D721Med (cell line): Measurements from ENCODE around the gene OSCAR.

Experiments
- DNase-seq: peaks from one replicate; pipeline ENCODE4 v3.0.0; 2011; ENCODE audit warnings: low spot score; ENCODE audit not compliant: insufficient read length
- FAIRE-seq: peaks from 2 replicates; lab custom pipeline; 2011; peaks lifted over from hg19 to GRCh38; lab: Jason Lieb, UNC
- CTCF ChIP-seq: IDR thresholded peaks from 2 replicates; pipeline ENCODE4 v1.5.1; 2012; ENCODE audit warnings: mild to moderate bottlenecking, control low read depth; ENCODE audit not compliant: insufficient read depth; ENCODE audit errors: missing control alignments

Gene OSCAR

GRCh38 chr19:54124393-54124792 lies 23.8 kb upstream of the OSCAR start:
- DNase-seq (no peak), FAIRE-seq (no peak)
- TF ChIP-seq CTCF, result no peak

- DNase-seq, result no peak
- no peak for FAIRE-seq
- no peak for TF ChIP-seq CTCF
Measured at GRCh38 chr19:54123682-54124081, 23.1 kb upstream of the OSCAR start.

DNA sequence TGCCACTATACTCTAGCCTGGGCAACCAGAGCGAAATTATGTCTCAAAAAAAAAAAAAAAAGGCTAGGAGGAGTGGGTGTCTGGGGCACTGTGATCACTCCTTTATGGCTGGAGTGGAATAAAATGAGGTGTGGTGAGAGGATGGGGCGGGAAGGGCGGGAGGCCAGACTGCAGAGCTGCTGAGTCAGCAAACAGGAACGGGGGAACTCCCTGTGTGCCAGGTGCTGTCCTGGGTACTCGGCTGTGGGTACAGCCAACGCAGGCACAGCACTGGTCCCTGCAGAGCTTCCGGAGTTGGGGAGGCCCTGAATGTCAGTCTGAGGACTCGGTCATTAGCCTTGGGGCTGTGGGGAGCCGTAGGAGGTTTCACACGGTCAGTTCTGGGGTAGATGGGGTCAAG lies 20.7 kb upstream of the OSCAR start:
- FAIRE-seq, result no peak
- TF ChIP-seq CTCF, result no peak
- no peak for DNase-seq

- no peak for TF ChIP-seq CTCF
- DNase-seq (peak; percentile 98), FAIRE-seq (no peak)
Measured at GRCh38 chr19:54115109-54116063, 14.8 kb upstream of the OSCAR start, which contains the start of the genes PRPF31 and TFPT. Gene PRPF31 (plus strand): TSS chr19:54115754. CDS start chr19:54118279, 2,525 bp downstream. Gene TFPT (minus strand): TSS chr19:54115657. CDS start chr19:54115269, 388 bp downstream.

GRCh38 chr19:54114340-54115108 lies 13.9 kb upstream of the OSCAR start:
- DNase-seq, result no peak
- no peak for TF ChIP-seq CTCF
- no peak for FAIRE-seq

- no peak for FAIRE-seq
- no peak for DNase-seq
- no peak for TF ChIP-seq CTCF
Measured at GRCh38 chr19:54109651-54110050, 9.0 kb upstream of the OSCAR start.

DNA sequence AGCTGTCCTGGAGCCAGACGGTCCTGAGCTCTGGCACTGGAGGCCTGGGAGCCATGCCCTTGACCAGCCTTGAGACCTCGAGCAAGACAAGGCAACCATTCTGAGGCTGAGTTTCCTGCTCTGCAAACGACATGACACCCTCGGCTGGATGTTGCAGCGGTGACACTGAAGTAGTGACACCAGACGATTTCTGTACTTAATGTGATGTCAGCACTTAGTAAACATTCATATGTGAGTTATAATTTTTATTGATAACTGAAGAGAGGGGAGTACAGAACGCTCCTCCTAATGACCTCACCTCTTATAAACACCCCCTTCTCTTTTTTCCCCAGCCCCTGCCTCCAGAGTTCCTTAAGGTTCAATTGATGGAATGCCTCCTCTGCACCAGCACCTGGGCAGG lies 7.9 kb upstream of the OSCAR start:
- FAIRE-seq (no peak), DNase-seq (no peak)

More for the DNA sequence above, 7.9 kb upstream of the OSCAR start:
- TF ChIP-seq CTCF, result no peak
